SK-N-SH (cell line): Measurements from ENCODE around the gene IFNGR1. TPM values are rescaled to one million over a fixed set of nuclear protein-coding genes. Genes with fewer than 3 reads are reported as not detected.

ENCODE experiments used
- CTCF ChIA-PET: fragments of 300-600, 350-600 bp; formaldehyde crosslinking; extraction: SDS; loops from one replicate; lab custom pipeline; 2021; lab: Yijun Ruan, JAX
- POLR2A ChIA-PET: fragments of 350-600 bp; sonication (Branson Sonifier 250); formaldehyde crosslinking; extraction: SDS; loops from one replicate; lab custom pipeline; 2020; ENCODE audit warnings: antibody characterized with exemption, inconsistent platforms; lab: Yijun Ruan, JAX
- DNase-seq: peaks from one replicate; pipeline ENCODE4 v3.0.0; 2012
- H2AFZ ChIP-seq: fragments of 200-600 bp; sonication (generic); 2 replicates; pipeline ENCODE4 v1.8.1; 2016; ENCODE audit warnings: antibody characterized with exemption, mild to moderate bottlenecking, low read depth
- H3F3A ChIP-seq: fragments of 200-600 bp; sonication (generic); replicated peaks from 2 replicates; pipeline ENCODE3; 2016; ENCODE audit warnings: antibody characterized with exemption, mild to moderate bottlenecking; ENCODE audit not compliant: insufficient read depth
- H3K27ac ChIP-seq, 2 experiments: fragments of 200-500 bp in 1 of 2; fragments of 200-600 bp in 1 of 2; sonication (Bioruptor generic) in 1 of 2; sonication (generic), shearing (Covaris generic) in 1 of 2; 2 replicates each; pipeline versions ENCODE4 v1.5.1 to v1.6.1; 2014 to 2016; ENCODE audit warnings: low read depth in 2 of 2, inconsistent platforms in 1 of 2, low read length in 1 of 2, mild to moderate bottlenecking in 1 of 2, mixed read lengths in 1 of 2
- H3K27me3 ChIP-seq: fragments of 200-600 bp; sonication (generic), shearing (Covaris generic); 2 replicates; pipeline ENCODE4 v1.6.1; 2016; ENCODE audit warnings: mixed run types; ENCODE audit not compliant: insufficient read depth
- H3K36me3 ChIP-seq, 2 experiments: fragments of 200-500 bp in 1 of 2; fragments of 200-600 bp in 1 of 2; sonication (Bioruptor generic) in 1 of 2; sonication (generic) in 1 of 2; replicated peaks in 1 of 2; 2 replicates each; pipeline versions ENCODE3 to v1.5.1; 2014 to 2016; ENCODE audit warnings: low read length in 1 of 2, mild to moderate bottlenecking in 1 of 2; ENCODE audit not compliant: insufficient read depth in 2 of 2, control insufficient read depth in 1 of 2
- H3K4me1 ChIP-seq, 2 experiments: fragments of 200-500 bp in 1 of 2; fragments of 200-600 bp in 1 of 2; sonication (Bioruptor generic) in 1 of 2; sonication (generic), shearing (Covaris generic) in 1 of 2; 2 replicates each; pipeline versions ENCODE4 v1.5.1 to v1.6.1; 2014 to 2016; ENCODE audit warnings: low read depth in 1 of 2, low read length in 1 of 2, mixed run types in 1 of 2; ENCODE audit not compliant: insufficient read depth in 2 of 2, control insufficient read depth in 1 of 2
- H3K4me2 ChIP-seq: fragments of 200-600 bp; sonication (generic), shearing (Covaris generic); 2 replicates; pipeline ENCODE4 v1.6.1; 2017; ENCODE audit warnings: mixed run types
- H3K4me3 ChIP-seq, 2 experiments: fragments of 200-500 bp in 1 of 2; fragments of 200-600 bp in 1 of 2; sonication (Bioruptor generic) in 1 of 2; sonication (generic), shearing (Covaris generic) in 1 of 2; 2 replicates each; pipeline versions ENCODE4 v1.5.1 to v1.8.1; 2014 to 2016; ENCODE audit warnings: low read depth in 2 of 2, inconsistent platforms in 1 of 2, low read length in 1 of 2, mild to moderate bottlenecking in 1 of 2, mixed read lengths in 1 of 2, moderate library complexity in 1 of 2
- H3K79me2 ChIP-seq: fragments of 200-600 bp; sonication (generic); 2 replicates; pipeline ENCODE4 v1.8.1; 2017; ENCODE audit warnings: mild to moderate bottlenecking; ENCODE audit not compliant: insufficient read depth
- H3K9ac ChIP-seq: fragments of 200-600 bp; sonication (generic); 2 replicates; pipeline ENCODE4 v1.6.1; 2017; ENCODE audit warnings: mixed run types
- H3K9me2 ChIP-seq: fragments of 200-600 bp; sonication (generic); 2 replicates; pipeline ENCODE4 v1.6.1; 2017; ENCODE audit warnings: mixed run types
- H3K9me3 ChIP-seq: fragments of 200-600 bp; sonication (generic); 2 replicates; pipeline ENCODE4 v1.6.1; 2017; ENCODE audit warnings: mixed run types, mild to moderate bottlenecking, moderate library complexity
- H4K20me1 ChIP-seq: fragments of 200-600 bp; sonication (generic); 2 replicates; pipeline ENCODE4 v1.6.1; 2017; ENCODE audit warnings: mild to moderate bottlenecking, mixed run types; ENCODE audit not compliant: insufficient read depth
- EZH2phosphoT487 ChIP-seq: fragments of 200-600 bp; sonication (generic); IDR thresholded peaks from 2 replicates; pipeline ENCODE4 v1.6.1; 2017; ENCODE audit warnings: low read depth, mixed run types, mild to moderate bottlenecking, antibody characterized with exemption, moderate library complexity, borderline replicate concordance
- FOSL2 ChIP-seq: IDR thresholded peaks from 2 replicates; pipeline ENCODE4 v1.4.0; 2012; ENCODE audit warnings: low read depth, mild to moderate bottlenecking, moderate library complexity, borderline replicate concordance
- FOXJ3 ChIP-seq: sonication (generic); formaldehyde crosslinking; IDR thresholded peaks from 2 replicates; pipeline ENCODE4 v1.5.1; 2020; ENCODE audit warnings: mild to moderate bottlenecking, missing genetic modification reagents
- GABPA ChIP-seq: IDR thresholded peaks from 2 replicates; pipeline ENCODE4 v1.4.0; 2012; ENCODE audit warnings: low read depth, mild to moderate bottlenecking
- GATA2 ChIP-seq: sonication (generic); formaldehyde crosslinking; IDR thresholded peaks from 2 replicates; pipeline ENCODE4 v1.5.0; 2020; ENCODE audit warnings: mild to moderate bottlenecking, missing genetic modification reagents
- MEF2A ChIP-seq: IDR thresholded peaks from 2 replicates; pipeline ENCODE4 v1.4.0; 2012; ENCODE audit warnings: low read depth, borderline replicate concordance
- MXI1 ChIP-seq: IDR thresholded peaks from 2 replicates; pipeline ENCODE4 v1.6.1; 2012; ENCODE audit warnings: mild to moderate bottlenecking, low read depth, low read length, improper control_type of control experiment
- NRF1 ChIP-seq: IDR thresholded peaks from 2 replicates; pipeline ENCODE4 v1.6.1; 2012; ENCODE audit warnings: low read depth, mild to moderate bottlenecking, low read length
- POLR2AphosphoS5 ChIP-seq: IDR thresholded peaks from 2 replicates; pipeline ENCODE4 v1.6.1; 2012; ENCODE audit warnings: low read depth, low read length
- RCOR1 ChIP-seq: fragments of 150-350 bp; IDR thresholded peaks from 2 replicates; pipeline ENCODE4 v1.6.1; 2017; ENCODE audit warnings: antibody characterized with exemption, low read length
- RFX5 ChIP-seq: IDR thresholded peaks from 2 replicates; pipeline ENCODE4 v1.6.1; 2012; ENCODE audit warnings: mild to moderate bottlenecking, improper control_type of control experiment, low read length
- RXRA ChIP-seq: IDR thresholded peaks from 2 replicates; pipeline ENCODE4 v1.4.0; 2012; ENCODE audit warnings: low read depth, mild to moderate bottlenecking, borderline replicate concordance
- SIN3A ChIP-seq: IDR thresholded peaks from 2 replicates; pipeline ENCODE4 v1.6.1; 2012; ENCODE audit warnings: low read depth, mild to moderate bottlenecking, low read length, moderate library complexity, borderline replicate concordance
- TCF12 ChIP-seq: IDR thresholded peaks from 2 replicates; pipeline ENCODE4 v1.4.0; 2012
- TEAD4 ChIP-seq: IDR thresholded peaks from 2 replicates; pipeline ENCODE4 v1.4.0; 2012; ENCODE audit warnings: mild to moderate bottlenecking, borderline replicate concordance; ENCODE audit not compliant: insufficient read depth
- YY1 ChIP-seq: IDR thresholded peaks from 2 replicates; pipeline ENCODE4 v1.4.0; 2012; ENCODE audit warnings: low read depth, mild to moderate bottlenecking
- WGBS: methylation state at CpG from one replicate; pipeline ENCODE4 v1.1.6; 2017; ENCODE audit warnings: low lambda C conversion rate; 5-methylcytosine and 5-hydroxymethylcytosine counted together
- polyA plus RNA-seq, 3 experiments: library from polyadenylated mRNA; depleted of rRNA; stranded (reverse); fragments of >200 nt; gene quantifications; 2 replicates each; pipeline ENCODE4 v1.2.3, GENCODE V29; 2012
- TF ChIP-seq, protein P1 (sequence below): fragments of 200-600 bp; sonication (generic); IDR thresholded peaks from 2 replicates; pipeline ENCODE4 v1.6.1; 2017; ENCODE audit warnings: antibody characterized with exemption, mild to moderate bottlenecking, moderate library complexity
- TF ChIP-seq, protein P2 (sequence below): IDR thresholded peaks from 2 replicates; pipeline ENCODE4 v1.4.0; 2012; ENCODE audit warnings: low read depth

Gene IFNGR1
- polyA plus RNA-seq, 1 of the 3 experiments (the other 2 are of a cell fraction): 11.5 TPM

DNA sequence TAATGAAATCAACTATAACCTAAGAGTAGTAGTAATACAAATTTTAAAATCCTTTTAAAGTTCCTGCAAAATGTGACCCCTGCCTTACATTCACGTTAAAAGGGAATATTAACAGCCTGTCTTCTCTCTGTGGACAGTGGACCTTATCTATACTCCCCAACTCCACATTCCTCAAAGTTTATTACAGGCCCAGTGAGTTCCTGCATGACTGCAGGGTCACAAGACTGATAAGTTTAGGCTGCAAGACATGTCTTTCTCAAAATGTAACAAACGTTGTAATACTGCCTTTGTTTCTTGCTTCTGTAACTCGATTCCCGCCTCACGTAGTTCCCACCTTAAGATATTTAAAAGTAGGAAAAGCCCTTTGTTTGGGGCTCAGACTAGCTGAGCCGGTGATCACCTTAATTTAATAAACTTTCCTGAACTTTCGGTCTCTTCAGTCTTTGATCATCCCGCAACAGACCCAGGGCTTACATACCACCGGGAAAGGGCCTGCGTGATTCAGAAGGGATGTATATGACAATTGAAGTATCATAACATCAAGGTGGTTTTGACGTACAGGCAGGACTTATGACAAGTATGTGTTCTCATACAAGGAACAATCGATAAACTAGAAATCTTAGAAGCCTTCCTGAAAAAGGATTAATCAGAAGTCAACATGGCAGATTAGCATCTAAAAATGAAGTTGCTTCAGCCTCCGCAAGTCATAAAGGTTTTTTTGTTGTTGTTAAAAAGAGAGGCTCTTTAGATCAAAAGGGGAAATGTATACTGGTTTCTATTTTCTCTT lies 48.7 kb downstream of the IFNGR1 start:
- Histone ChIP-seq H2AFZ (no peak overlapping the region), H4K20me1 (no peaks in the 10 kb centered on the region)
- TF ChIP-seq TEAD4 (no peak), GATA2 (CRISPR knock-in tag) (no peak), MXI1 (no peak), POLR2AphosphoS5 (no peak), SIN3A (no peak)
- TF ChIP-seq, protein P1, sequence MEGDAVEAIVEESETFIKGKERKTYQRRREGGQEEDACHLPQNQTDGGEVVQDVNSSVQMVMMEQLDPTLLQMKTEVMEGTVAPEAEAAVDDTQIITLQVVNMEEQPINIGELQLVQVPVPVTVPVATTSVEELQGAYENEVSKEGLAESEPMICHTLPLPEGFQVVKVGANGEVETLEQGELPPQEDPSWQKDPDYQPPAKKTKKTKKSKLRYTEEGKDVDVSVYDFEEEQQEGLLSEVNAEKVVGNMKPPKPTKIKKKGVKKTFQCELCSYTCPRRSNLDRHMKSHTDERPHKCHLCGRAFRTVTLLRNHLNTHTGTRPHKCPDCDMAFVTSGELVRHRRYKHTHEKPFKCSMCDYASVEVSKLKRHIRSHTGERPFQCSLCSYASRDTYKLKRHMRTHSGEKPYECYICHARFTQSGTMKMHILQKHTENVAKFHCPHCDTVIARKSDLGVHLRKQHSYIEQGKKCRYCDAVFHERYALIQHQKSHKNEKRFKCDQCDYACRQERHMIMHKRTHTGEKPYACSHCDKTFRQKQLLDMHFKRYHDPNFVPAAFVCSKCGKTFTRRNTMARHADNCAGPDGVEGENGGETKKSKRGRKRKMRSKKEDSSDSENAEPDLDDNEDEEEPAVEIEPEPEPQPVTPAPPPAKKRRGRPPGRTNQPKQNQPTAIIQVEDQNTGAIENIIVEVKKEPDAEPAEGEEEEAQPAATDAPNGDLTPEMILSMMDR: no peak
- TF ChIP-seq, all 33 proteins: peak for 0
- Histone ChIP-seq H3K36me3 (no peaks in the 10 kb centered on the region), H3K9me2 (no peaks in the 10 kb centered on the region), H3K9me3 (no peaks in the 10 kb centered on the region), H3K4me1 (no peaks in the 10 kb centered on the region; a peak in 1 of 4 replicates), H3K4me2 (no peak overlapping the region), H3K27me3 (no peaks in the 10 kb centered on the region), H3K27ac (no peak overlapping the region), H3K9ac (no peak overlapping the region), H3F3A (no peaks in the 10 kb centered on the region), H3K4me3 (no peak overlapping the region), H3K79me2 (no peaks in the 10 kb centered on the region)
- 53% methylated on average over 13 of the region's 13 CpGs for WGBS
- ChIA-PET CTCF (interaction anchor here (1.6 kb wide), 1 partner anchor 526 kb away, joined by 3 read pairs; no protein-coding TSS in a partner anchor), POLR2A (no interaction called here)
- DNase-seq: no peak

DNA sequence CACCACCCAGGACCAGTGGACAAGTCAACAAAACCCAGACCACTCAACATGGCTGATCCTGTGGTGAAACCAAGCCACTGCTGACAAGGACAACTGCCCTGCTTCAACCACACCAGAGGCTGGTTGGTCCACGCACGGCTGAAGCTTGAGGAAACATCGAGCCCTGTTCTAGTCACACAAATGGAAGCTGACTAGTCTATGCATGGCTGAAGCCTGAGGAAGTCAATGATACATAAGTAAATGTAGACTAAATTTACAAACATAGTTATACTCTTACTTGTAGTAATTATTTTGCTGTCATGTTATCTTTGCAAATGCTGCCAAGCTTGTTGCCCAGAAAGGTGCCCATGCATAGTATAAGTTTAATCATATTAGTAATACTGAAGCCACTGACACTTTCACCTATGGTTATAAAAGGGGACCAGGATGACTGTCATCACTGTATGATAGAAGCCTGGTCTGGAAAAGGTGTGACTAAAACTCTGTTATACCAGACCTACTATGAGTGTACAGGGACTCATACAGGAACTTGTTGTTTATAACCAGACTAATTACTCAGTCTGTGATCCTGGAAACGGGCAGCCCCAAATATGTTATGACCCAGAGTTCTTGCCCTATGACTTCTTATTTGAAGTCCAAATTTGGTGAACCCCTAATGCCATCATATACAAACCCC lies 51.3 kb downstream of the IFNGR1 start:
- H2AFZ ChIP-seq: no peak overlapping the region
- H3K4me3 ChIP-seq: no peak overlapping the region
- H3K36me3 ChIP-seq: no peaks in the 10 kb centered on the region
- no peaks in the 10 kb centered on the region for H3K79me2 ChIP-seq
- H3K9me3 ChIP-seq: no peaks in the 10 kb centered on the region
- no peaks in the 10 kb centered on the region for H3K4me1 ChIP-seq
- ChIA-PET CTCF (interaction anchor here (2.1 kb wide), 1 partner anchor 73 kb away, joined by 17 read pairs; no protein-coding TSS in a partner anchor), POLR2A (no interaction called here)
- DNase-seq: no peak
- no peak overlapping the region for H3K9ac ChIP-seq
- H3K27me3 ChIP-seq: no peaks in the 10 kb centered on the region
- 37% methylated on average over 4 of the region's 4 CpGs for WGBS
- H3K9me2 ChIP-seq: no peaks in the 10 kb centered on the region
- H3F3A ChIP-seq: no peaks in the 10 kb centered on the region
- no peak overlapping the region for H3K27ac ChIP-seq
- H3K4me2 ChIP-seq: no peak overlapping the region
- no peaks in the 10 kb centered on the region for H4K20me1 ChIP-seq
- TF ChIP-seq, protein P1: no peak
- no peak for TF ChIP-seq TCF12
- TF ChIP-seq FOXJ3 (CRISPR knock-in tag): no peak
- TF ChIP-seq POLR2AphosphoS5: no peak
- TF ChIP-seq, protein P2, sequence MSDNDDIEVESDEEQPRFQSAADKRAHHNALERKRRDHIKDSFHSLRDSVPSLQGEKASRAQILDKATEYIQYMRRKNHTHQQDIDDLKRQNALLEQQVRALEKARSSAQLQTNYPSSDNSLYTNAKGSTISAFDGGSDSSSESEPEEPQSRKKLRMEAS: no peak
- no peak for TF ChIP-seq EZH2phosphoT487
- no peak for TF ChIP-seq MXI1
- no peak for TF ChIP-seq TEAD4
- no peak for TF ChIP-seq RCOR1
- no peak for TF ChIP-seq NRF1
- no peak for TF ChIP-seq YY1
- TF ChIP-seq GABPA: no peak
- no peak for TF ChIP-seq FOSL2
- TF ChIP-seq RFX5: no peak
- no peak for TF ChIP-seq RXRA
- no peak for TF ChIP-seq MEF2A
